SU-DHL-6 (cell line): Measurements from ENCODE around the gene HCRT.

Experiments
- H2AFZ ChIP-seq: fragments of 200-600 bp; sonication (generic); 2 replicates; pipeline ENCODE4 v1.6.1; 2014; ENCODE audit warnings: low read depth, mild to moderate bottlenecking, moderate library complexity, mixed read lengths, antibody characterized with exemption, low read length; ENCODE audit not compliant: severe bottlenecking
- H3F3A ChIP-seq: fragments of 200-600 bp; shearing (Covaris generic); 2 replicates; pipeline ENCODE4 v1.6.0; 2016; ENCODE audit warnings: antibody characterized with exemption, mild to moderate bottlenecking; ENCODE audit not compliant: insufficient read depth
- H3K27ac ChIP-seq: fragments of 200-600 bp; sonication (generic); 2 replicates; pipeline ENCODE4 v1.5.1; 2016; ENCODE audit warnings: low read depth, mild to moderate bottlenecking, low read length, moderate library complexity, mixed read lengths
- H3K27me3 ChIP-seq: fragments of 200-600 bp; sonication (generic), shearing (Covaris generic); 2 replicates; pipeline ENCODE4 v1.6.0; 2014; ENCODE audit warnings: mild to moderate bottlenecking, low read length
- H3K36me3 ChIP-seq: fragments of 200-600 bp; sonication (generic); 2 replicates; pipeline ENCODE4 v1.6.1; 2014; ENCODE audit warnings: mild to moderate bottlenecking, low read length, mixed read lengths
- H3K4me2 ChIP-seq: fragments of 300-600, 200-600 bp; shearing (Covaris generic), sonication (generic); 2 replicates; pipeline ENCODE4 v1.6.0; 2014; ENCODE audit warnings: low read length, low read depth, mild to moderate bottlenecking; ENCODE audit not compliant: poor library complexity, severe bottlenecking
- H3K4me3 ChIP-seq: fragments of 200-600 bp; sonication (generic); 2 replicates; pipeline ENCODE4 v1.5.1; 2014; ENCODE audit warnings: antibody characterized with exemption, low read length, mild to moderate bottlenecking, mixed read lengths; ENCODE audit not compliant: insufficient read depth, poor library complexity, severe bottlenecking
- H3K79me2 ChIP-seq: fragments of 200-600 bp; sonication (generic); 2 replicates; pipeline ENCODE4 v1.6.1; 2014; ENCODE audit warnings: mild to moderate bottlenecking, low read length, moderate library complexity; ENCODE audit not compliant: insufficient read depth
- H3K9ac ChIP-seq: fragments of 200-600 bp; sonication (generic); 2 replicates; pipeline ENCODE4 v1.7.0; 2014; ENCODE audit warnings: mild to moderate bottlenecking, low read length
- H3K9me2 ChIP-seq: fragments of 200-600 bp; sonication (generic); replicated peaks from 2 replicates; pipeline ENCODE4 v1.6.1; 2014; ENCODE audit warnings: low read length; ENCODE audit not compliant: insufficient read depth
- H3K9me3 ChIP-seq: fragments of 200-600 bp; sonication (generic); 2 replicates; pipeline ENCODE4 v1.6.1; 2014; ENCODE audit warnings: low read length, mixed read lengths; ENCODE audit not compliant: insufficient read depth
- H4K20me1 ChIP-seq: fragments of 200-600 bp; sonication (generic); 2 replicates; pipeline ENCODE4 v1.6.1; 2014; ENCODE audit warnings: low read depth, mild to moderate bottlenecking, antibody characterized with exemption, low read length, moderate library complexity, mixed read lengths
- CTCF ChIP-seq: fragments of 200-600 bp; sonication (generic); IDR thresholded peaks from one replicate; pipeline ENCODE4 v1.5.1; 2017; ENCODE audit warnings: antibody characterized with exemption, mild to moderate bottlenecking, low read length, moderate library complexity; ENCODE audit not compliant: insufficient read depth, poor library complexity, severe bottlenecking
- EZH2phosphoT487 ChIP-seq: fragments of 200-600 bp; sonication (generic), shearing (Covaris generic); conservative IDR thresholded peaks from 2 replicates; pipeline ENCODE4 v1.6.1; 2018; ENCODE audit warnings: mild to moderate bottlenecking, antibody characterized with exemption, low read length, moderate library complexity, mixed read lengths

Gene HCRT

GRCh38 chr17:42179911-42180410 is 5.3 kb downstream of the HCRT start:
- Histone ChIP-seq H3K9me2 (no peaks in the 10 kb centered on the region), H3K4me3 (no peak overlapping the region), H3K9ac (no peak overlapping the region), H3K27me3 (no peaks in the 10 kb centered on the region), H4K20me1 (no peaks in the 10 kb centered on the region), H3K27ac (no peak overlapping the region), H3K4me2 (peak overlapping the region; percentile 64), H3F3A (peaks cover 15% of the 10 kb centered on the region), H2AFZ (no peak overlapping the region), H3K36me3 (no peaks in the 10 kb centered on the region), H3K9me3 (no peaks in the 10 kb centered on the region), H3K79me2 (no peaks in the 10 kb centered on the region)
- TF ChIP-seq CTCF, result no peak
- TF ChIP-seq EZH2phosphoT487, result no peak

- H3K36me3 ChIP-seq, result no peaks in the 10 kb centered on the region
- no peak overlapping the region for H3K9ac ChIP-seq
- no peak overlapping the region for H2AFZ ChIP-seq
- peaks cover 12% of the 10 kb centered on the region for H3F3A ChIP-seq
- H3K4me2 ChIP-seq, result no peak overlapping the region
- no peaks in the 10 kb centered on the region for H3K79me2 ChIP-seq
- TF ChIP-seq EZH2phosphoT487, result no peak
- H3K27ac ChIP-seq, result peak overlapping the region; percentile 50
- no peaks in the 10 kb centered on the region for H3K27me3 ChIP-seq
- H3K4me3 ChIP-seq, result no peak overlapping the region
- no peaks in the 10 kb centered on the region for H3K9me3 ChIP-seq
- no peaks in the 10 kb centered on the region for H3K9me2 ChIP-seq
- no peaks in the 10 kb centered on the region for H4K20me1 ChIP-seq
Measured at GRCh38 chr17:42179335-42179734, 5.9 kb downstream of the HCRT start.

- peak overlapping the region; percentile 50 for H3K27ac ChIP-seq
- no peaks in the 10 kb centered on the region for H3K36me3 ChIP-seq
- no peak overlapping the region for H3K4me3 ChIP-seq
- no peak overlapping the region for H2AFZ ChIP-seq
- H3K4me2 ChIP-seq, result peak overlapping the region; percentile 23
- H3K9me2 ChIP-seq, result no peaks in the 10 kb centered on the region
- no peaks in the 10 kb centered on the region for H3K27me3 ChIP-seq
- no peaks in the 10 kb centered on the region for H3K79me2 ChIP-seq
- no peaks in the 10 kb centered on the region for H4K20me1 ChIP-seq
- H3K9me3 ChIP-seq, result no peaks in the 10 kb centered on the region
- H3F3A ChIP-seq, result peaks cover 12% of the 10 kb centered on the region
- no peak overlapping the region for H3K9ac ChIP-seq
- TF ChIP-seq CTCF (no peak), EZH2phosphoT487 (no peak)
Measured at GRCh38 chr17:42178817-42179216, 6.4 kb downstream of the HCRT start.

- Histone ChIP-seq H3K4me2 (no peak overlapping the region), H3K79me2 (no peaks in the 10 kb centered on the region), H3K9me3 (no peaks in the 10 kb centered on the region), H3K36me3 (no peaks in the 10 kb centered on the region), H2AFZ (no peak overlapping the region), H3K27ac (no peak overlapping the region), H3K4me3 (no peak overlapping the region), H3K27me3 (no peaks in the 10 kb centered on the region), H4K20me1 (no peaks in the 10 kb centered on the region), H3K9me2 (no peaks in the 10 kb centered on the region), H3F3A (peaks cover 10% of the 10 kb centered on the region), H3K9ac (no peak overlapping the region)
- TF ChIP-seq CTCF, result no peak
- TF ChIP-seq EZH2phosphoT487, result no peak
Measured at GRCh38 chr17:42177684-42178083, 7.6 kb downstream of the HCRT start.
